Measurements from ENCODE around the gene AFG3L2.

The AFG3L2 gene

GRCh38 chr18:12372406-12372805, 4.6 kb downstream of the AFG3L2 start:
- Histone ChIP-seq H3K79me2 (ENCODE audit: low read length) (peaks cover 92% of the 10 kb centered on the region), H3K4me2 (ENCODE audit: low read length) (no peak overlapping the region), H3K4me3 (ENCODE audit: low read length) (no peak overlapping the region), H3K27ac (ENCODE audit: low read length) (no peak overlapping the region), H3K27me3 (ENCODE audit: low read depth, low read length) (no peaks in the 10 kb centered on the region), H4K20me1 (ENCODE audit: insufficient read depth, low read length) (peaks cover 36% of the 10 kb centered on the region), H3K4me1 (ENCODE audit: low read length) (peaks cover 12% of the 10 kb centered on the region; the same call in 1 of the 2 replicates), H3K36me3 (replicated peaks; ENCODE audit: low read depth, low read length) (peaks cover 38% of the 10 kb centered on the region), H2AFZ (ENCODE audit: low read depth, low read length) (no peak overlapping the region), H3K9ac (ENCODE audit: low read length) (no peak overlapping the region), H3K9me3 (ENCODE audit: insufficient read depth, low read length) (no peaks in the 10 kb centered on the region)
- TF ChIP-seq EZH2phosphoT487 (IDR thresholded peaks at IDR 0.05; ENCODE audit: low read depth) (no peak), CTCF (IDR thresholded peaks at IDR 0.05; ENCODE audit: low read depth, low read length) (no peak)

GRCh38 chr18:12371590-12371989, 5.4 kb downstream of the AFG3L2 start:
- Histone ChIP-seq H3K36me3 (replicated peaks; ENCODE audit: low read depth, low read length) (peaks cover 46% of the 10 kb centered on the region), H4K20me1 (ENCODE audit: insufficient read depth, low read length) (peaks cover 39% of the 10 kb centered on the region), H3K4me3 (ENCODE audit: low read length) (no peak overlapping the region), H3K4me2 (ENCODE audit: low read length) (no peak overlapping the region), H3K9ac (ENCODE audit: low read length) (no peak overlapping the region), H3K27me3 (ENCODE audit: low read depth, low read length) (no peaks in the 10 kb centered on the region), H2AFZ (ENCODE audit: low read depth, low read length) (no peak overlapping the region), H3K79me2 (ENCODE audit: low read length) (peaks cover 97% of the 10 kb centered on the region), H3K27ac (ENCODE audit: low read length) (no peak overlapping the region), H3K9me3 (ENCODE audit: insufficient read depth, low read length) (no peaks in the 10 kb centered on the region), H3K4me1 (ENCODE audit: low read length) (peaks cover 12% of the 10 kb centered on the region; the same call in 1 of the 2 replicates)
- TF ChIP-seq EZH2phosphoT487 (IDR thresholded peaks at IDR 0.05; ENCODE audit: low read depth), result no peak
- no peak for TF ChIP-seq CTCF (IDR thresholded peaks at IDR 0.05; ENCODE audit: low read depth, low read length)

GRCh38 chr18:12369211-12369610, 7.8 kb downstream of the AFG3L2 start:
- H3K4me1 ChIP-seq (ENCODE audit: low read length), result no peaks in the 10 kb centered on the region; the same call in 1 of the 2 replicates
- H3K27me3 ChIP-seq (ENCODE audit: low read depth, low read length), result no peaks in the 10 kb centered on the region
- peaks cover 58% of the 10 kb centered on the region for H3K36me3 ChIP-seq (replicated peaks; ENCODE audit: low read depth, low read length)
- TF ChIP-seq EZH2phosphoT487 (IDR thresholded peaks at IDR 0.05; ENCODE audit: low read depth), result no peak
- TF ChIP-seq CTCF (IDR thresholded peaks at IDR 0.05; ENCODE audit: low read depth, low read length), result no peak
- peaks cover 90% of the 10 kb centered on the region for H3K79me2 ChIP-seq (ENCODE audit: low read length)
- no peaks in the 10 kb centered on the region for H3K9me3 ChIP-seq (ENCODE audit: insufficient read depth, low read length)
- peaks cover 33% of the 10 kb centered on the region for H4K20me1 ChIP-seq (ENCODE audit: insufficient read depth, low read length)
- no peak overlapping the region for H3K4me3 ChIP-seq (ENCODE audit: low read length)
- no peak overlapping the region for H2AFZ ChIP-seq (ENCODE audit: low read depth, low read length)
- no peak overlapping the region for H3K27ac ChIP-seq (ENCODE audit: low read length)
- no peak overlapping the region for H3K4me2 ChIP-seq (ENCODE audit: low read length)
- H3K9ac ChIP-seq (ENCODE audit: low read length), result no peak overlapping the region

GRCh38 chr18:12366784-12367183, 10.2 kb downstream of the AFG3L2 start:
- no peak for TF ChIP-seq CTCF (IDR thresholded peaks at IDR 0.05; ENCODE audit: low read depth, low read length)
- no peak for TF ChIP-seq EZH2phosphoT487 (IDR thresholded peaks at IDR 0.05; ENCODE audit: low read depth)
- Histone ChIP-seq H3K4me2 (ENCODE audit: low read length) (no peak overlapping the region), H3K27me3 (ENCODE audit: low read depth, low read length) (no peaks in the 10 kb centered on the region), H3K4me3 (ENCODE audit: low read length) (no peak overlapping the region), H3K27ac (ENCODE audit: low read length) (no peak overlapping the region), H3K4me1 (ENCODE audit: low read length) (no peaks in the 10 kb centered on the region), H3K9ac (ENCODE audit: low read length) (no peak overlapping the region), H3K79me2 (ENCODE audit: low read length) (peaks cover 87% of the 10 kb centered on the region), H3K36me3 (replicated peaks; ENCODE audit: low read depth, low read length) (peaks cover 64% of the 10 kb centered on the region), H4K20me1 (ENCODE audit: insufficient read depth, low read length) (peaks cover 20% of the 10 kb centered on the region), H2AFZ (ENCODE audit: low read depth, low read length) (no peak overlapping the region), H3K9me3 (ENCODE audit: insufficient read depth, low read length) (no peaks in the 10 kb centered on the region)
